Measurements from ENCODE around the gene CALR.
"Not testable (repeated sequence)": the region's sequence is repeated elsewhere in the genome, so short reads cannot be mapped to it uniquely, and the experiment has no call there.

The CALR gene

DNA sequence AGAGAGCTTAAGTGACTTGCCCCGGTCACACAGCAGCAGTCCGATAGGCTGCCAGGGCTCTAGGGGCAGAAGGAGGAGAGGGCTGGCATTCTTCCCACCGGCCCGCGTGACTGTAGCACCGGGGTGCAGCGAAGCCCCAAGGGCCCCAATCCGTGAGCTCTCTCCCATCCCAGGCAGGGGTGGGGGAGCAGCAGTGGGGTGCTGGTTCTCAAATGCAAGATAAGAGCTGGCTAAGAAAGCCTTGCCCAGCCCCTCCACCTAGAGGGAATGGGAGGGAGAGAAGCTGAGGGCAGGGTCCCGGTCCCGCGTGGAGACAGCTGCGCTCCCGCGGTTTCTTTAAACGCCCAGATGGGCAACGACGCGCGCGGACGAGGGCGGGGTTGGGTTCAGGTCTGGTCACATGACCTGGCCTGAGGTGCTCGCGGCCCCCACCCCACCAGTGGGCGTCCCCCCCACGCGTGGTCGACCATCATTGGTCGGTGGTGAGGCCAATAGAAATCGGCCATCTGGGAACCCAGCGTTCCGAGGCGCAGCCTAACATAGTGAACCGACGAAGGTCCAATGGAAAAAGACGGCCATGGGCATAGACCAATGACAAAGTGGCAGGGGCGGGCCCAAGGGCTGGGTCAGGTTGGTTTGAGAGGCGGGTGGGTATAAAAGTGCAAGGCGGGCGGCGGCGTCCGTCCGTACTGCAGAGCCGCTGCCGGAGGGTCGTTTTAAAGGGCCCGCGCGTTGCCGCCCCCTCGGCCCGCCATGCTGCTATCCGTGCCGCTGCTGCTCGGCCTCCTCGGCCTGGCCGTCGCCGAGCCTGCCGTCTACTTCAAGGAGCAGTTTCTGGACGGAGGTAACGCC lies at the start of gene CALR:
Gene CALR (plus strand): TSS at position 683 of the 852 bp plus-strand sequence. CDS start 71 bp downstream, at position 754.
- peak; percentile 100 for DNase-seq

GRCh38 chr19:12890299-12890786 lies 48.1 kb upstream of the CALR start:
- not testable (repeated sequence) for DNase-seq

- DNase-seq, result peak; percentile 98
Measured at GRCh38 chr19:12890787-12891552, 47.4 kb upstream of the CALR start, which contains the start of gene GCDH. Gene GCDH, plus strand, starts transcription at chr19:12891160. Its CDS starts 145 bp downstream, at chr19:12891305.

- no peak for DNase-seq
Measured at GRCh38 chr19:12891553-12892021, 46.8 kb upstream of the CALR start.

GRCh38 chr19:12893582-12893981 lies 44.8 kb upstream of the CALR start:
- no peak for DNase-seq

DNA sequence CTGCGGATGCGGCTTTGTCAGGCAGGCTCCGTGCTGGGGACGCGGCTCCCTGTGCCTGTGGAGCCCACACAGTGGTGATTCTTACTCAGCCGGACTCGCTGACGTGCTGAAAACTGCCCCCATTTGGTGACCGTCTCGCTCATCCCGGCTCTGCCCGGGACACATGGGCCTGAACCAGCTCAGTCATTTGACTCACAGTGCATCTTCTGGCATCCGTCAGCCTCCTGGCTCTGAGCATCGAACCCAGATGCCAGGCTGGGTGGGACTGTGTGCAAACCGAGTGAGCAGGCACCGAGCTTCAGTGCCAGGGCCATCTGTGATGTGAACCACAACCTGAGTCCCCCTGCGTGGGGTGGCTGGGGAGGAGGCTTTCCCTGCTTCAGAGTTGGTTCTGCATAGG lies 41.9 kb upstream of the CALR start:
- no peak for DNase-seq

GRCh38 chr19:12899891-12900518 lies 38.4 kb upstream of the CALR start:
- no peak for DNase-seq

DNA sequence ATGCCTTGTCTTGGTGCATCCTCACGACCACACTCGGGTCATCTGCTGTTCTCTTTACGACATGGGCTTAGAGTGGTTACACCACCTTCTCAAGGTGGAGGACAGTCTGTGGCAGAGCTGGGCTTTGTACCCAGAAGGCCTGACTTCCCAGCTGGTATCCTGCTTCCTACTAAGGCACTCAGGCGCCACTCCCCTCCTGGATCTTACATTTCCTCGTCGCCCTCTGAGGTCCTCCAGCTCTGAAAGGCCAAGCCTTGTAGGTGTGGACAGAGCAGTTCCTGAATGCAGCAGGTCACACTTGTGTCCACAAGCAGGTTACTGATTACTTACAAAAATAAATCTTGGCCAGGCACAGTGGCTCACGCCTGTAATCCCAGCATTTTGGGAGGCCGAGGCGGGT lies 31.2 kb upstream of the CALR start:
- no peak for DNase-seq

GRCh38 chr19:12912571-12912970 lies 25.8 kb upstream of the CALR start:
- no peak for DNase-seq

DNA sequence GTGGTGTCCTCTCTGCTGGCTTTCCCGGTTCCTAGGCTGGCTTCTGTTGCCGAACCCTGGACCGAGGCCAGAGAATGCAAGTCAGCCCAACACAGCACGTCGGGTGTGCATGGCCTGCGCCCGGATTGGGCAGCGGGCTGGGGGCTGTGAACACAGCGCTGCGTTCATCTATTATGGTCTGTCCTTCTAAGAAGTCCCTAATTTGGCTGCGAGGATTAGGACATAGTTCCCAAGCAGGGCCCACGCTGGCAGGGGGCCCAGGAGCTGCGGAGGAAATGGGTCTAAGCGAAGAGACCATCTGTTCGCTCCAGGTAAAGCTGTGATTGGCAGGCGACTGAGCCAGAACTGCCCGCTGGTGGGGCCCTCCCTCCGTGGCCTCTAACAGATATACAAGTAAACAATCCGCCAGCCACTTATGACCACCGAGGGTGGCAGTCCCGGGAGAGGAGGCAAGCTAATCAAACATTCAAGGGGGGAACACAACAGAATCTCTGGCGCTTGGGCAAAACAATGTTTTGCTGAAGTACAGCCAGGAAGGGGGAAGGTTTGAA lies 25.3 kb upstream of the CALR start:
- no peak for DNase-seq

DNA sequence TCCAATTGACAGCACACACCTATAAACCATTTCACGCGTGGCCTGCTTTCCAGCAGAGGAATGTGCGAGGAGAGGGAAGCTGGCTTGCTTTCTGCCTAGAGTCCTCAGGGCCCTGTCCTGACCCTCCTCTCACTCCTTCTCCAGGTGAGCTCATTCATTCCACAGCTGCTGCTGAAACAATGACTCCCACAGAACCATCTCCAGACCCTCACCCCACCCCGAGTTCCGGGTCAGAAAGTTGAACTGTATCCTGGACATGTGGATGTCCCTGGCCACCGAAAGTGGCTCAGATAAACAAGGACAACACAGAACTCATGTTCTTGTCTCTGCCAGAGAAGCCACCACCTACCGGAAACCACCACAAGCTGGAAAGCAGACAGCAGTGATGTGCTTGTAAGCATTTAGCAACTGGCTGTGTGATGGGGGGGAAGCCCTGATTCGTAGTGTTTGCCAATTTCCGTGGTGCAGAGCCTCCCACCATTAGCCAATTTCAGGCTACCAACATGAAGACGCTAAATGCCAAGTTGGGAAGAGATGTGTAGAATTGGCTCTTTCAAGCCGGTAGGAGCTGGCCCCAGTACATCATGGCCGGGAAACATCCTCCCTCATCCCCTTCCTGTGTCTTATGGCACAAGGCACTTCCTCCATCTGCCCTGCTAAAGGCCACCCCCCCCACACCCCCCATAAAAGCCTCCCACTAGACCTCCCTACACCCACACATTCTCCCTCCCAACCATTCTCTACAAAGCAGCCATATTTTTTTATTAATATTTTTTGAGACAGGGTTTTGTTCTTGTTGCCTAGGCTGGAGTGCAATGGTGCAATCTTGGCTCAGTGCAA lies 24.3 kb upstream of the CALR start:
- DNase-seq, result peak; percentile 51

GRCh38 chr19:12915860-12916259 lies 22.5 kb upstream of the CALR start:
- DNase-seq, result not testable (repeated sequence)

DNA sequence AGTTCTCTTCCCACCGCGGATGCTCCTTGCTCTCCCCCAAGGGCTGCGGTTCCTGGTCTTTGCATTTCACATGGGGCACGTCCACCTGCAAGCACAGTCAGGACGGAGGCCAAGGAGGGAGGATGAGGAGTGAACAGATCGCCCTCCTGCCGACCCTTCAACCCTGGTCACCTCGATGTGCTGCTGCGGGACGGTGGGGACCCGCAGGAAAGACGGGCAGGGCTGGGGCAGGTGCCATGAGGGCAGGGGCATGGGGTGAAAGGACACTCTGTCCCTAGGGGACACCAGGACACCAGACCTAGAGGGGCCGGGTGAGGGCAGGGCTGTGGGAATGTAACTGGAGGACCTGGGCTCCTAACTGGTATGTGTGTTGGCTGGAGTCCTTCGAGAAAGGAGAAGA lies 20.2 kb upstream of the CALR start:
- no peak for DNase-seq

GRCh38 chr19:12921047-12921446 lies 17.4 kb upstream of the CALR start:
- DNase-seq, result no peak

- DNase-seq, result no peak
Measured at GRCh38 chr19:12922959-12923358, 15.4 kb upstream of the CALR start.

DNA sequence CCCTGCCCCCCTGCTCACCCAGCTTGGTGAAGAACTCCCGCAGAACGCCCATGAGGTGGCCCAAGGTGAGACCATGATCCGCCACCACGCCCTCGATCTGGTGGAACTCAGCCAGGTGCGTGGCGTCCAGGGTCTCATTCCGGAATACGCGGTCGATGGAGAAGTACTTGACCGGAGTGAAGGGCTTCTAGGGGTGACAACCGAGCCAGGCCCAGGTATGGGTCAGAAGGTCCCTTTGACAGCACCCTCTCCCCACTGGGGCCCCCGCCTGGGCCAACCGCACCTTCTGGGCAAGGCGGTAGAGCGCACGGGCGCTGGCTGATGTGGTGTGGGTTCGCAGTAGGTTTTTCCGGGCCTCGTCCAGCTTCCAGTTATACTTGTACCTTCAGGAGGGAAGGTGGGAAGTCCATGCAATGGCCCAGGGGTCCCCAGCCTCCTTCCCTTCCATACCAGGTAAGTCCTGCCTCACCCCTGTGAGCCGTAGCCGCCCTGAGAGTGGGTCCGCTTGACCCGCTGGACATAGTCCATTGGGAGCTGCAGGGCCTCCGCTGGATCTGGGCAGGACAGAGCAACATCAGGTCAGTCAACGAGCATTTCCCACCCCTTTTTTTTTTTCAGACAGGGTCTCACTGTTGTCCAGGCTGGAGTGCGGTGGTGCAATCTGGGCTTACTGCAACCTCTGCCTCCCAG lies 13.6 kb upstream of the CALR start:
- DNase-seq, result no peak

DNA sequence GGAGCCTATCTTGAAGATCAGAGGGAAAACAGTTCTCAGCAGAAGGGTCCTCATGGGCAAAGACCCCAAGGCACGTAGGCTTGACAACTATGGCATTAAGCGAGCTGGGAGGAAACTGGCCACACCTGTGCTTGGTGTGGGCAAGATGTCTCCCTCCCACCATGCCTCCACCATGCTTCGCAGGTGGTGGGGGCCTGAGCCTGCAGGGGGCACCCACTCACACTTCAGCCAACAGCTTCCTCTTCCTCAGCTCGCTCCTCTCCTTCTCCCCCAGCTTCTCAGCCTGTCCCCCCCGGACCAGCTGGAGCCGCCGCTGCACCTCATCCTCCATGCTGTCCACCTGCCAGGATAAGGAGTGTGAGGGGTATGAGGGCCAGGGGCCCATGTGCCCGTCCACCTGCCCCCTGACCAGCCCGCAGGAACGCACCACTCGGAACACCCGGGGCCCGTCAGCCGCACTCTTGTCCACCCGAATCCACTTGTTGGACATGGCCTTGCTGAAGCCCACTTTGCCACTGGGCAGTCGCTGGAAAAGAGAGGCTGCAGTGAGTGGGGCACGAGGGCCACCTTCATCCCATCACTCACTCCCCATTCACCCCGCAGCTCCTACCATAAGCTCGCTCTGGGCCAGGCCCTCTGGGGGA lies 8.3 kb upstream of the CALR start:
- DNase-seq, result no peak

- no peak for DNase-seq
Measured at GRCh38 chr19:12932392-12933286, 5.8 kb upstream of the CALR start.

DNA sequence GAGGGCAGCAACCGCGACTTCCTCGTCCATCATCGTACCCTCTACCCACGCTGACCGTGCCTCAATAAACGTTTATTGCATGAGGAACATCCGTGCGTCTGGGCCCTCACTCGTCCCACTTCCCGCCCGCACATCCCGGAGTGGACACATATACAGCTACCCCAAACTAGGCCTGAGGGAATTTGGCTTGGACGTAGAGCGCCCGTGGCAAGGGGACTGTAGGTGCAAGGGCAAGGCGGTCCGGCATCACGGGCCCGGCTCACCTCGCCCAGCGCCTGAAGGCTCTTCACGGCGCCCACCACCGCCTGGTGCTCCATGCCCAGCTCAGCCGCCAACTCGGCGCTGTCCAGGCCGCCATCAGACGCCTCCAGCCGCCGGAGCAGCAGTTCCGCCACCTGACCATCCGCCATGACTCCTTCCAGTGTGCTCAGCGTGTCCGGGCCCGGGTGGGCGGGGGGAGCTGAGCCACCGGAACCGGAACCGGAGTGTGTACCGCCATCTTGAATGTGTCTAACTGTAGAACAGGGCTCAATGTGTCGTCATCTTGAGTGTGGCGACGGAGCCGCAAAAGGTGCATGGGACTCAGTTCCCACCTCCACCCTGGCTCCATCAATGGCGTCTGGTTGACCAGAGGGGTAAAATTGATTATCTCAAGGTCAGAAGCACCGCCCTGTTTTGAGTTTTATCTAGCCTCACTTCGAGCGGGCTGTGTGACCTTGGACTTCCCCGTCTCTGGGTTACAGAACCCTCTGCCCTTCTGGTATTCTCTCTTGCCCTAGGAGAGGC lies 4.9 kb upstream of the CALR start, which contains the start of gene FARSA:
Gene FARSA (minus strand): TSS at position 425 of the 786 bp plus-strand sequence. CDS start 15 bp downstream, at position 410.
- DNase-seq, result peak; percentile 92

Data from stimulated activated CD4-positive, alpha-beta T cell treated with anti-CD3 and anti-CD28 coated beads, Interleukin-1b, Interleukin-23, amount 100 ng/mL, for 48 hours (primary cell).